ENCODE data around the gene TUBGCP5.

The TUBGCP5 gene

DNA sequence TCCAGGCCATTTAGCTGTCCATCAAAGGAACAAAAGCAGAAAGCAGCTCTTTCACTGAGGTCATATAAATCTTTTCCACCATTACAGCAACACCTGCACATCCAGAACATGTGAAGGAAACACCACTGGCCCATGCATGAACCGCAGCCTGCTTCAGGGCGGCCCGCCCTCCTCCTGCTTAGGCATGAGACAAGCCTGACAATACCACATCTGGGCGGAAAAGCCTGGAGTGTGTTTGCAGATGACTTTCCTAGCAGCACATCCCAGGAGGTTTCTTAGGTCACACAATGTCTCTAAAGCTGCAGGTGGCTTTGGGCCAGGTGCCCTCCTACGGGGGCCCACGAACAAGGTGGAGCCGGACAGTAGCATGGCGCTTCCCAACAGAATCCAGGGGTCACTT, 78.8 kb downstream of the TUBGCP5 start:
- H3K27ac ChIP-seq (ENCODE audit: low read length): no peak overlapping the region
- H3K4me1 ChIP-seq (ENCODE audit: control insufficient read depth, insufficient read depth, low read length): peaks cover 52% of the 10 kb centered on the region
- H3K9me3 ChIP-seq (ENCODE audit: control insufficient read depth in 2 of 2, low read length in 2 of 2): no peaks in the 10 kb centered on the region
- no peaks in the 10 kb centered on the region for H3K36me3 ChIP-seq (ENCODE audit: control insufficient read depth in 2 of 2, insufficient read depth in 2 of 2, low read length in 2 of 2)
- H3K4me3 ChIP-seq (ENCODE audit: low read length in 2 of 2): no peak overlapping the region
- H3K27me3 ChIP-seq (ENCODE audit: control insufficient read depth in 1 of 2, insufficient read depth in 2 of 2, low read length in 2 of 2): no peaks in the 10 kb centered on the region
- no peak overlapping the region for H3K9ac ChIP-seq (ENCODE audit: low read length in 2 of 2)

DNA sequence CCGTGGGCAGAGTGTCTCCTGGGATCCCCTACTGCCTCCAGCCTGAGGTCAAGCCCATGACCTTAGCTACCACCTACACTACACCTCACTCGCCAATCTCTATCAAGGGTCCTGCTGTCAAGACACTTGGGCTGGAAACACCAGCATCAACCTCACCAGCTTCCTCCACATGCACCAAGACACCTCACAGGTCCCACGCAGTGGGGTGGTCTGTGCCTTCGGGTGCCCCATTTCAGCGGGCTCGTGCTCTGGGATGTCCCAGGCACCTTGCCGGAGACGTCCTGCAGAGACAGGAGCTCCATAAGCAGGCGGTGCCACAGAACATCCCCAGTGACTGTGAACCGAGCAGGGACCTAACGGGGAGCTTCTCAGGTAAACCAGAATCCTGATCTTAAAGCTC, 79.2 kb downstream of the TUBGCP5 start:
- H3K9me3 ChIP-seq (ENCODE audit: control insufficient read depth in 2 of 2, low read length in 2 of 2): no peaks in the 10 kb centered on the region
- H3K27me3 ChIP-seq (ENCODE audit: control insufficient read depth in 1 of 2, insufficient read depth in 2 of 2, low read length in 2 of 2): no peaks in the 10 kb centered on the region
- no peaks in the 10 kb centered on the region for H3K36me3 ChIP-seq (ENCODE audit: control insufficient read depth in 2 of 2, insufficient read depth in 2 of 2, low read length in 2 of 2)
- H3K9ac ChIP-seq (ENCODE audit: low read length in 2 of 2): no peak overlapping the region
- no peak overlapping the region for H3K4me3 ChIP-seq (ENCODE audit: low read length in 2 of 2)
- no peak overlapping the region for H3K27ac ChIP-seq (ENCODE audit: low read length)
- peaks cover 57% of the 10 kb centered on the region for H3K4me1 ChIP-seq (ENCODE audit: control insufficient read depth, insufficient read depth, low read length)

DNA sequence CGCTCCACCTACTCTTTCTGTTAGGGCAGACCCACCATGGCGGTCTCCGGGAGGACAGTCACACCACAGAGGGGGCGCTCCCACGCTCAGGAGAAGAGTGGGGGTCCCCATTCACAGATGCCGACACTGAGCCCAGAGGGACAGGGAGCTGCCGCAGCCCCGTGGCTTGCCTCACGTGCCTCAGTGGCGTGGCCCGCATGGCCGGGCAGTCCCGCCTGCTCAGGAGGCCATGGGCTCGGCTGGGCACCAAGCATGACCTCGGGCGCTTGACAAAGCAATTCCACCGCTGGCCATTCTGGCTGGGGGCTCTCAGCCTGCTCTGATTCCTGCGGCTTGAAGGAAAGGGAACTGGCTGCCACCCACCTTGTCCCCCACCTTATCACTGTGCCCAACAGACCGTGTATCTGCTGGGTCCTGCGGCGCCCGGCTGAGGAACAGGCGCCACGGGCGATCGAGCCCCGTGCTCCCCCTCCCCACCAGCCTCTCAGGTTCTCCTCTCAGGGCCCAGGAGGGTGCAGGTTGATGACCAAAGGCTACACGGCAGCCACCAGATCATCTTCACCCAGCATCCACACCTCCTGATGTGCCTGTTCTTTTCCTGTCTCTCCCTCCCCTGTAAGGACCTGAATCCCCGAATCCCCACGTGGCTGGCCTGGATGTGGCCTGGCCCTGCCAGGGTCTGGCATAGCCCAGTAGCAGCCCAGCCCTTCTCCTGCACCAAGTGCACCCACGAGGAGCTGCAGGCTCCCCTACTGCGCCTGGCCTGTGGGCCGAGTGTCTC, 79.9 kb downstream of the TUBGCP5 start:
- H3K36me3 ChIP-seq (ENCODE audit: control insufficient read depth in 2 of 2, insufficient read depth in 2 of 2, low read length in 2 of 2): no peaks in the 10 kb centered on the region
- H3K27ac ChIP-seq (ENCODE audit: low read length): no peak overlapping the region
- H3K9me3 ChIP-seq (ENCODE audit: control insufficient read depth in 2 of 2, low read length in 2 of 2): no peaks in the 10 kb centered on the region
- peaks cover 58% of the 10 kb centered on the region for H3K4me1 ChIP-seq (ENCODE audit: control insufficient read depth, insufficient read depth, low read length)
- no peaks in the 10 kb centered on the region for H3K27me3 ChIP-seq (ENCODE audit: control insufficient read depth in 1 of 2, insufficient read depth in 2 of 2, low read length in 2 of 2)
- no peak overlapping the region for H3K9ac ChIP-seq (ENCODE audit: low read length in 2 of 2)
- no peak overlapping the region for H3K4me3 ChIP-seq (ENCODE audit: low read length in 2 of 2)

DNA sequence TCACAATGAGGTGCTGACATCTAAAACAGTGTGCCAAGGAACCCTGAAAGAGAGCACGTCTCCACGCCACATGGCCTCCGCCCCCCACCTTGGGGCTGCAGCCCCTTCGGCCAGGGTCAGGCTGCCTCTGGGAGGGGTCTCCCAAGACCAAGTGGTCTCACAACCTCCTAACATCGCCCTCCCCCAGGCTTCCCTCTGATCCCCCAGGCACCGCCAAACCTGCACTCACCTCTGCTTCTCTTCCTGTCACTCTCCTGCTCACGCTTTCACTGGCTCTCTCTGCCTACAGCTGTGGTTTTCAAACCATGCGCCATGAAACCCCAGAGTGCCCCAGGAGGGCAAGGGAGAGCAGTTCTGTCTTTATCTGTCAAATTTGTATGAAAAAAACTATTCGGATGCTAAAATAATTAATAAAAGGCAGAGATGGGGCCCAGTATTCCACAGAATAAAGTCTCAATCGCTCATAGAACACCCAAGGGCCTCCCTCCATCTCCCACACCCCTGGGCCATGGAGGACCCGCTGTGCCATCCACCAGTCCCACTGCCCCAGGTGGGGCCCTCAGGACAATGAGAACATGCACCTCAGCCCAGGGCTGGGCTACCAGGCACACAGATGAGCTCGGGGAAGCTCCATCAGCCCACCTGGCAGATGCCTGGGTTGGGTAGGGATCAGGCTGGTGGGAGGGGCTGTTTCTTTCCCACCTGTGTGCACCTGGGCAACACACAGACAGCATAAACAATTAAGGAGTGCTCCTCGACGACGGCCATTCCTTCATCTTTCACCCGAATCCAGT, 80.7 kb downstream of the TUBGCP5 start:
- H3K4me3 ChIP-seq (ENCODE audit: low read length in 2 of 2): no peak overlapping the region
- no peak overlapping the region for H3K9ac ChIP-seq (ENCODE audit: low read length in 2 of 2)
- H3K36me3 ChIP-seq (ENCODE audit: control insufficient read depth in 2 of 2, insufficient read depth in 2 of 2, low read length in 2 of 2): no peaks in the 10 kb centered on the region
- no peaks in the 10 kb centered on the region for H3K27me3 ChIP-seq (ENCODE audit: control insufficient read depth in 1 of 2, insufficient read depth in 2 of 2, low read length in 2 of 2)
- H3K9me3 ChIP-seq (ENCODE audit: control insufficient read depth in 2 of 2, low read length in 2 of 2): no peaks in the 10 kb centered on the region
- no peak overlapping the region for H3K27ac ChIP-seq (ENCODE audit: low read length)
- H3K4me1 ChIP-seq (ENCODE audit: control insufficient read depth, insufficient read depth, low read length): peaks cover 57% of the 10 kb centered on the region

DNA sequence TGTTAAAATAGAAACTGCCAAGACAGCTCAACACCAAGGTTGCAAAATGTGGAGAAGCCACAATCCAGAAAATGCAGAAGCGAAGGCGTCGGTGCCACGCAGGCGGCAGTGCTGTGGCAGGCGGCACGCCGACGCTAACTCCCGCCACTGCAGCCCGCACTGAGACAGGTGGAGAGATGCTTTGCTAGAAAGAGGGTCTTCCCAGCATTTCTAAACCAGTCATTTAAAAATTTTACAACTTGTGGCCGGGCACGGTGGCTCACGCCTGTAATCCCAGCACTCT, 82.5 kb downstream of the TUBGCP5 start:
- H3K27ac ChIP-seq (ENCODE audit: low read length): no peak overlapping the region
- no peaks in the 10 kb centered on the region for H3K36me3 ChIP-seq (ENCODE audit: control insufficient read depth in 2 of 2, insufficient read depth in 2 of 2, low read length in 2 of 2)
- no peaks in the 10 kb centered on the region for H3K27me3 ChIP-seq (ENCODE audit: control insufficient read depth in 1 of 2, insufficient read depth in 2 of 2, low read length in 2 of 2)
- no peaks in the 10 kb centered on the region for H3K9me3 ChIP-seq (ENCODE audit: control insufficient read depth in 2 of 2, low read length in 2 of 2)
- H3K9ac ChIP-seq (ENCODE audit: low read length in 2 of 2): no peak overlapping the region
- H3K4me1 ChIP-seq (ENCODE audit: control insufficient read depth, insufficient read depth, low read length): peaks cover 59% of the 10 kb centered on the region
- H3K4me3 ChIP-seq (ENCODE audit: low read length in 2 of 2): no peak overlapping the region

DNA sequence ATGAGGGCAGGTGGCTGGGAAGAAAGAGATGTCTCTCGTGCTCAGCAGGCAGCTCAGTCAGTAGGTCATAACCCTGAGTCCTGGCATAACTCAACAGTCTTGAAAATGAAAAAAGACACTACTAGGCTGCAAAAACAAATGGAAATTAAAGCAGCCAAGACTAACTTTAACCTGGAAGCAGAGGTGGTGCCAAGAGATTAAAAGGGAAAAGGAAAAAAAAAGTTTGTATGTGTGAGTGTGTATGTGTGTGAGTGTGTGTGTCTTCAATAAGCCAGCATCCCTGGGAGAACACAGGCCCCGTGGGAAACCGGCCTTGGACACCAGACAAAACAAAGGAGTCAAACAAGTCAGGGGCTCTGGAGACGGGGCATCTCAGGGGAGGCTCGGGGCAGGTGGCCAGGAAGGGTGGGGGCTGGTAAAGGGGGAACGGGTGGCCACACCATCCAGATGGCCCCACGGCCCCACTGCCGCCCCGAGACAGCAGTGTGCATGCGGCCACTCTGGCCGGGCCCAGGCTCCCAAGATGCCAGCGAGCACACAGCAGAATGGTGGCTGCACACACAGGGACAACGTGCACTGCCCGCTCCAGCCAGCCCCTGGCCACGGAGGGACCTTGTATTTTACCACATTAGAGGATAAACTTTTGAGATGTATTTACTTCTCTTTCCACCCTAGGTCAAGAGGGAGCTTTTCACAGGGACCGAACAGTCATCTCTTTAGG, 83.0 kb downstream of the TUBGCP5 start:
- Histone ChIP-seq H3K9ac (ENCODE audit: low read length in 2 of 2) (no peak overlapping the region), H3K4me1 (ENCODE audit: control insufficient read depth, insufficient read depth, low read length) (peaks cover 59% of the 10 kb centered on the region), H3K4me3 (ENCODE audit: low read length in 2 of 2) (peak overlapping the region in 1 of 2 donors; percentile 8), H3K9me3 (ENCODE audit: control insufficient read depth in 2 of 2, low read length in 2 of 2) (no peaks in the 10 kb centered on the region), H3K27ac (ENCODE audit: low read length) (no peak overlapping the region), H3K36me3 (ENCODE audit: control insufficient read depth in 2 of 2, insufficient read depth in 2 of 2, low read length in 2 of 2) (no peaks in the 10 kb centered on the region), H3K27me3 (ENCODE audit: control insufficient read depth in 1 of 2, insufficient read depth in 2 of 2, low read length in 2 of 2) (no peaks in the 10 kb centered on the region)

DNA sequence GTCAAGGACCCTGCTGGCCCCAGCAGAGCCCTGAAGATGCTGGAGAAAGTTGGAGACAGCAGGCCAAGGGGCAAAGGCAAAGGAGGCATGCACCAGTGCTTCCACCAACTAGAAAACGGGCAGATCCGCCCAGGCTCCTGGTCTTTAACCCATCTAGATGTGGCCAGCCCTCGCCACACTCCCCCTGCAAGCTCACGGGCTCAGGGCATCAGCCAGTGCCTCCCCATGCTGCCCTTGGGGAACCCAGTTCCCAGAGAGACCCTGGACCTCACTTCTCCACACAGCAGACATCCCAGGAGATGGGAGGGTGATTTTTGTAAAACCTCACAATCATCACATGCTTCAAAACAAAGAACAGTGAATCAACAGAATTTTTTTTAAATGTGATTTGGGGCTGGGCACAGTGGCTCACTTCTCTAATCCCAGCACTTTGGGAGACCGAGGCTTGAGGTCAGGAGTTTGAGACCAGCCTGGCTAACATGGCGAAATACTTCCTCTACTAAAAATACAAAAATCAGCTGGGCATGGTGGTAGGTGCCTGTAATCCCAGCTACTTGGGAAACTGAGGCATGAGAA, 83.7 kb downstream of the TUBGCP5 start:
- no peaks in the 10 kb centered on the region for H3K9me3 ChIP-seq (ENCODE audit: control insufficient read depth in 2 of 2, low read length in 2 of 2)
- H3K4me3 ChIP-seq (ENCODE audit: low read length in 2 of 2): no peak overlapping the region
- no peak overlapping the region for H3K27ac ChIP-seq (ENCODE audit: low read length)
- no peaks in the 10 kb centered on the region for H3K36me3 ChIP-seq (ENCODE audit: control insufficient read depth in 2 of 2, insufficient read depth in 2 of 2, low read length in 2 of 2)
- no peak overlapping the region for H3K9ac ChIP-seq (ENCODE audit: low read length in 2 of 2)
- no peaks in the 10 kb centered on the region for H3K27me3 ChIP-seq (ENCODE audit: control insufficient read depth in 1 of 2, insufficient read depth in 2 of 2, low read length in 2 of 2)
- peaks cover 63% of the 10 kb centered on the region for H3K4me1 ChIP-seq (ENCODE audit: control insufficient read depth, insufficient read depth, low read length)

DNA sequence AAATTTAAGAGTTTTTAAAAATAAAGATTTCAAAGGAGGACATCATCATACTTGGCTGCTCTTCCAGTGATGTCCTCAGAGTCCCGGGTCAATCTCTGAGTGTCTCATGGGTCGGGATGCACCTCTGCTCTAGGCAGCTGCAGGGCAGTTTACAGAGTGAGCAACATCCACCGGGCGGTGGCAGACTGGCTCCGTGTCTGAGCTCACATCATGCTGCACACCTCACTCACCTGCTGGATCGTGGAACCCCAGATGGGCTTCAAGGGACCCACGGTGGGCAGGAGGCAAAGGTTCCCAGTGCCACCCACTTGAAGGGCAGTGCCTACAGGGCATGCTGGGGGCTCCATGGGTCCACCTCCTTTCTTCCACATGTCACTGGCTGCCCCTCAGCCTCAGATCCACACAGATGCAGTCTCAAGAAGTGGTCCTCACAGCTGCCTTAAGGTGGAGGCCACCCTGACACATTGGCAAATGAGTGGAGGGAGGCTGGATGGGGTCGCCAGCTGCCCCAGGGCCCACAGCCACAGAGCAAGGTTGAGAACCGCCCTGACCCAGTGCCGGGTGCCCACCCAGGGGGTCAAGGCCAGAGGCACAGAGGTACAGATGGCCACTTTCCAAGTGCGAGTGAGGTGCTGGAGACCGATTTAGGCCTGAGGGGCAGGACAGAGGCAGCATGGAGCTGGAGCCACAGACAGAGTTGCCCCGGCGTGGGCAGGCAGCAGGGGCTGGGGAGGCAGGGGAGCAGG, 84.4 kb downstream of the TUBGCP5 start:
- Histone ChIP-seq H3K27me3 (ENCODE audit: control insufficient read depth in 1 of 2, insufficient read depth in 2 of 2, low read length in 2 of 2) (no peaks in the 10 kb centered on the region), H3K36me3 (ENCODE audit: control insufficient read depth in 2 of 2, insufficient read depth in 2 of 2, low read length in 2 of 2) (no peaks in the 10 kb centered on the region), H3K27ac (ENCODE audit: low read length) (peak overlapping the region; percentile 31), H3K4me3 (ENCODE audit: low read length in 2 of 2) (no peak overlapping the region), H3K9ac (ENCODE audit: low read length in 2 of 2) (no peak overlapping the region), H3K4me1 (ENCODE audit: control insufficient read depth, insufficient read depth, low read length) (peaks cover 64% of the 10 kb centered on the region), H3K9me3 (ENCODE audit: control insufficient read depth in 2 of 2, low read length in 2 of 2) (no peaks in the 10 kb centered on the region)

DNA sequence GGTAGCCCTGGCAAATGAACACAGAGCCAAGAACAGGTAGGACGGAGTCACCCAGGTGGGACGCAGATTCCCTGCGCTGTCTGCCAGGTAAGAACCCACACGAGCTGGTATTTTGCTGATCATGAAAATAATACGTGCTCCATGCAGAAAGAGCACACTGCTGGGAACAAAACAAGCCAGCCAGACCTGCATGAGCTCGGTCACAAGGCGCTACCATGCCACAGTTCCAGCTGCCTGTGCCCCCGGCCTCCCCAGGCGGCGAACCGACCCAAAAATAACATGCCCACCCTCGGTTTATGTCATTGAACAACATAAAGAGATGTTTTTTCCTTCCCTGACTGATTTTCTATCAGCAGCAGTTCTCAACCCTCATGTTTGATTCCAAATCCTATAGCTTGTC, 85.0 kb downstream of the TUBGCP5 start:
- Histone ChIP-seq H3K9ac (ENCODE audit: low read length in 2 of 2) (no peak overlapping the region), H3K4me3 (ENCODE audit: low read length in 2 of 2) (no peak overlapping the region), H3K27ac (ENCODE audit: low read length) (peak overlapping the region; percentile 31), H3K9me3 (ENCODE audit: control insufficient read depth in 2 of 2, low read length in 2 of 2) (no peaks in the 10 kb centered on the region), H3K36me3 (ENCODE audit: control insufficient read depth in 2 of 2, insufficient read depth in 2 of 2, low read length in 2 of 2) (no peaks in the 10 kb centered on the region), H3K27me3 (ENCODE audit: control insufficient read depth in 1 of 2, insufficient read depth in 2 of 2, low read length in 2 of 2) (no peaks in the 10 kb centered on the region), H3K4me1 (ENCODE audit: control insufficient read depth, insufficient read depth, low read length) (peaks cover 58% of the 10 kb centered on the region)
